ENCODE measurements around the gene AKAP13.

GRCh38 chr15:85764649-85765277 is 384.4 kb downstream of the AKAP13 start:
- no peak for TF ChIP-seq ELF4 (IDR thresholded peaks at IDR 0.05)
- no peak for TF ChIP-seq HDGF (IDR thresholded peaks at IDR 0.05; ENCODE audit: borderline replicate concordance)

All from HEK293T (cell line).